HUES48 (cell line): ENCODE measurements around the gene TM9SF3.
"Not testable (repeated sequence)": the region's sequence is repeated elsewhere in the genome, so short reads cannot be mapped to it uniquely, and the experiment has no call there.

ENCODE experiments used
- H3K27ac ChIP-seq: one replicate; pipeline ENCODE4 v1.7.0; 2013; ENCODE audit warnings: low read depth, low read length, inconsistent platforms
- H3K27me3 ChIP-seq: 2 replicates; pipeline ENCODE4 v1.6.1; 2013; ENCODE audit warnings: mild to moderate bottlenecking, low read length; ENCODE audit not compliant: control insufficient read depth, insufficient read depth
- H3K36me3 ChIP-seq: 2 replicates; pipeline ENCODE4 v1.6.1; 2013; ENCODE audit warnings: low read length; ENCODE audit not compliant: control insufficient read depth, insufficient read depth
- H3K4me1 ChIP-seq: 2 replicates; pipeline ENCODE4 v1.6.1; 2013; ENCODE audit warnings: mild to moderate bottlenecking, low read length; ENCODE audit not compliant: control insufficient read depth, insufficient read depth
- H3K4me3 ChIP-seq: 2 replicates; pipeline ENCODE4 v1.5.1; 2013; ENCODE audit warnings: mild to moderate bottlenecking, low read depth, low read length
- H3K9ac ChIP-seq: 2 replicates; pipeline ENCODE4 v1.6.1; 2013; ENCODE audit warnings: mild to moderate bottlenecking, low read depth, low read length, moderate library complexity
- H3K9me3 ChIP-seq: 2 replicates; pipeline ENCODE4 v1.6.1; 2013; ENCODE audit warnings: low read length; ENCODE audit not compliant: control insufficient read depth, insufficient read depth

The TM9SF3 gene

GRCh38 chr10:96579133-96579532, 7.7 kb downstream of the TM9SF3 start:
- Histone ChIP-seq H3K27me3 (no peaks in the 10 kb centered on the region), H3K27ac (no peak overlapping the region), H3K4me1 (peaks cover 23% of the 10 kb centered on the region), H3K9me3 (no peaks in the 10 kb centered on the region), H3K9ac (no peak overlapping the region), H3K36me3 (peaks cover 13% of the 10 kb centered on the region), H3K4me3 (no peak overlapping the region)

DNA sequence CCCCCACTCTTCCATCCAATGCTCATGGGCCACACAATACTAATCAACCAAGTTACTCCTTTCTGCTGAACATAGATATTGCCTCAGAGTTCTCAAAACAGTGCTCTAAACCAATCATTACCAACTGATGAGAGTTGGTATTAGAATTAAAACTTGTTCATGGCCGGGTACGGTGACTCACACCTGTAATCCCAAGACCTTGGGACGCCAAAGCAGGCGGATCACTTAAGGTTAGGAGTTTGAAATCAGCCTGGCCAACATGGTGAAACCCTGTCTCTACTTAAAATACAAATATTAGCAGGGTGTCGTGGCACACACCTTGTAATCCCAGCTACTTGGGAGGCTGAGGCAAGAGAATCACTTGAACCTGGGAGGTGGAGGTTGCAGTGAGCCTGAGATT, 8.2 kb downstream of the TM9SF3 start:
- H3K27ac ChIP-seq = no peak overlapping the region

GRCh38 chr10:96578022-96578421, 8.8 kb downstream of the TM9SF3 start:
- Histone ChIP-seq H3K4me1 (peaks cover 23% of the 10 kb centered on the region), H3K36me3 (peaks cover 13% of the 10 kb centered on the region), H3K9me3 (no peaks in the 10 kb centered on the region), H3K9ac (no peak overlapping the region), H3K27ac (no peak overlapping the region), H3K4me3 (no peak overlapping the region), H3K27me3 (no peaks in the 10 kb centered on the region)

More for the DNA sequence above, 8.2 kb downstream of the TM9SF3 start:
- Histone ChIP-seq H3K4me3 (no peak overlapping the region), H3K9ac (no peak overlapping the region), H3K9me3 (no peaks in the 10 kb centered on the region), H3K36me3 (peaks cover 13% of the 10 kb centered on the region), H3K4me1 (peaks cover 23% of the 10 kb centered on the region), H3K27me3 (no peaks in the 10 kb centered on the region)

GRCh38 chr10:96577069-96577468, 9.7 kb downstream of the TM9SF3 start:
- Histone ChIP-seq H3K9me3 (no peaks in the 10 kb centered on the region), H3K4me3 (no peak overlapping the region), H3K27ac (no peak overlapping the region), H3K9ac (no peak overlapping the region), H3K4me1 (peaks cover 18% of the 10 kb centered on the region), H3K27me3 (no peaks in the 10 kb centered on the region), H3K36me3 (peaks cover 13% of the 10 kb centered on the region)

- Histone ChIP-seq H3K4me3 (no peak overlapping the region), H3K27ac (no peak overlapping the region), H3K4me1 (peaks cover 22% of the 10 kb centered on the region)
Measured at GRCh38 chr10:96576277-96576980, 10.4 kb downstream of the TM9SF3 start.

DNA sequence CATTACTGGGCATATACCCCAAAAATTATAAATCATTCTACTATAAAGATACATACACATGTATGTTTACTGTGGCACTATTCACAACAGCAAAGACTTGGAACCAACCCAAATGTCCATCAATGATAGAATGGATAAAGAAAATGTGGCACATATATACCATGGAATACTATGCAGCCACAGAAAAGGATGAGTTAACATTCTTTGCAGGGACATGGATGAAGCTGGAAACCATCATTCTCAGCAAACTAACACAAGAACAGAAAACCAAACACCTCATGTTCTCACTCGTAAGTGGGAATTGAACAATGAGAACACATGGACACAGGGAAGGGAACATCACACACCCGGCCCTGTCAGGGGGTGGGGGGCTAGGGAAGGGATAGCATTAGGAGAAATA, 12.2 kb downstream of the TM9SF3 start:
- H3K4me3 ChIP-seq, H3K9ac ChIP-seq, H3K27ac ChIP-seq, H3K9me3 ChIP-seq, H3K27me3 ChIP-seq: not testable (repeated sequence)
- H3K36me3 ChIP-seq = peaks cover 13% of the 10 kb centered on the region
- H3K4me1 ChIP-seq = peaks cover 23% of the 10 kb centered on the region

More at GRCh38 chr10:96576277-96576980, 10.4 kb downstream of the TM9SF3 start:
- Histone ChIP-seq H3K27me3 (no peaks in the 10 kb centered on the region), H3K9ac (no peak overlapping the region), H3K9me3 (no peaks in the 10 kb centered on the region), H3K36me3 (peaks cover 13% of the 10 kb centered on the region)

DNA sequence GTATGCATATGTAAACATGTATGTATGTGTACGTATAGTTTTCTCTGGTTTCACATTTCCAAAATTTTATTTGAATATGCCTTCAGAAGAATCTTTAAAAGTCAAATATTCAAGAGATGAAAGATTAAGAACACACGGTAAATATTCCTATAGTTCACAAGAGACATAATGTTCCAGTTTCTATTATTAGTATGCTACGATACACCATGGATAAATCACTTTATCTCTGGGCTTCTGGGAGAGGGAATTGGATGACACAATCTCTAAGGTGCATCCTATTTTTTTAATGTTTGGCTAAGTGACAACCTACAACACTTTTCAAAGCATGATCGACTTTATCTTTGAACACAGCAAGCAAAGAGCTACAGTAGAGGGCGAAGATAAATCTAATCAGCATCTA, 13.8 kb downstream of the TM9SF3 start:
- peaks cover 14% of the 10 kb centered on the region for H3K36me3 ChIP-seq
- no peak overlapping the region for H3K4me3 ChIP-seq
- no peak overlapping the region for H3K27ac ChIP-seq
- H3K4me1 ChIP-seq = peaks cover 16% of the 10 kb centered on the region
- no peaks in the 10 kb centered on the region for H3K9me3 ChIP-seq
- no peak overlapping the region for H3K9ac ChIP-seq
- no peaks in the 10 kb centered on the region for H3K27me3 ChIP-seq

DNA sequence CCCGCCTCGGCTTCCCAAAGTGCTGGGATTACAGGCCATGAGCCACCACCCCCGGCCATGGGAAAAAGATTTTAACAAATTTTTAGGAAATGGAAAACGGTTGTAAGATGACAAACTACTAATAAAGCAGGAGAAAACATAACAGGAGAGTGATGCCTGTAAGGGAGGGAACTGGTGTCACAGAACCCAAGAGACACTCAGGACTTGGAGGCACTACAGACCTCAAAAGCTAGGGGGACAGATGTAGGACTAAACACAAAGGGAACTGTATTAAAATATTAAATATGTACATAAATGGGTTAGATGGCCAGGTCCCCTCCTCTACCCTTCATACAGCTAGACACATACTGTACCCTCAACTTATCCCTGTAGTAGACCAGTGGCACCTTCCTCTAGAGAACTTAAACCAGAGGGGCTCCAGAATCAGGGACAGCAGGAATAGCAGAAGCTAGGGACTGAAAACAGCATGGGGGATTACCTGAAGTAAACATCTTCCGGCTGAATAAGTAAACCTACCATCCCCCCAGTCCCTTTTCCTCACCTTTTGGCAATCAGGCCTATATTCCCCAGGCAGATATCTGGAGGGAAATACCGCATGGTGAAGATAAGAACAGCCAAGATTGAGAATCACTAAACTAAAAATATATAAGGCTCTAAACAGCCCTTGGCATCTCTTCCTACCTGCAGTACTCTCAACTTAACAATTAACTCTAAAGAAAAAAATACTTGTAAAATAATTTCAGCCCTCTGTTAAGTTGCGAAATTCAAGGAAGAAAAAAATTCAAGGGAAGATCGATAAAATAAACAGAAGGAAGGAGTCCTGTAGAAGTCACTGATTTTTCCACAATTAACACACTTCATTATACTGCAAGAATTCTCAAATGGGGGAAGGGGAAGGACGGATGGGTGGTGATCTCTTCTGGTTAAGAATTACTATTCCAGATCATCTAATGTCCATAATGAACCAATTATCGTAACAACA, 15.5 kb downstream of the TM9SF3 start:
- Histone ChIP-seq H3K36me3 (peaks cover 20% of the 10 kb centered on the region), H3K27me3 (no peaks in the 10 kb centered on the region), H3K9ac (no peak overlapping the region; the same call in 1 of the 2 replicates), H3K9me3 (no peaks in the 10 kb centered on the region), H3K4me1 (peaks cover 16% of the 10 kb centered on the region), H3K27ac (peak overlapping the region; percentile 3), H3K4me3 (no peak overlapping the region)

DNA sequence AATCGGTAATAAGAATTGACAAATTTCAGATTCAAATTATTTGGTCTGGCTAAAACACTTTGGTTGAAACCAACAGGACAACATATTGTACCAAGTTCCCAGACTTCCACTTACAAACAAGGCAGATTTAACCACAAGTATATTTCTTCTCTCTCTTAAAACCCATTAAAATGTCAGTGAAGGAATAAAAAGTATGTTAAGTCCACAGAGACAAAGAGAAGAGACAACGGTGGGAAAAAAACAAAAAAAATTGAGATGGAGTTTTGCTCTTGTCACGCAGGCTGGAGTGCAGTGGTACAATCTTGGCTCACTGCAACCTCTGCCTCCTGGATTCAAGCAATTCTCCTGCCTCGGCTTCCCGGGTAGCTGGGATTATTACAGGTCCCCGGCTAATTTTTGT, 16.3 kb downstream of the TM9SF3 start:
- Histone ChIP-seq H3K27ac (no peak overlapping the region), H3K9me3 (no peaks in the 10 kb centered on the region), H3K27me3 (no peaks in the 10 kb centered on the region), H3K4me1 (peaks cover 16% of the 10 kb centered on the region), H3K9ac (no peak overlapping the region), H3K4me3 (no peak overlapping the region), H3K36me3 (peaks cover 21% of the 10 kb centered on the region; the same call in 1 of the 2 replicates)

- Histone ChIP-seq H3K27ac (no peak overlapping the region), H3K36me3 (peaks cover 29% of the 10 kb centered on the region), H3K27me3 (no peaks in the 10 kb centered on the region), H3K4me1 (peaks cover 16% of the 10 kb centered on the region), H3K9me3 (no peaks in the 10 kb centered on the region), H3K9ac (no peak overlapping the region), H3K4me3 (no peak overlapping the region)
Measured at GRCh38 chr10:96568402-96568801, 18.4 kb downstream of the TM9SF3 start.

DNA sequence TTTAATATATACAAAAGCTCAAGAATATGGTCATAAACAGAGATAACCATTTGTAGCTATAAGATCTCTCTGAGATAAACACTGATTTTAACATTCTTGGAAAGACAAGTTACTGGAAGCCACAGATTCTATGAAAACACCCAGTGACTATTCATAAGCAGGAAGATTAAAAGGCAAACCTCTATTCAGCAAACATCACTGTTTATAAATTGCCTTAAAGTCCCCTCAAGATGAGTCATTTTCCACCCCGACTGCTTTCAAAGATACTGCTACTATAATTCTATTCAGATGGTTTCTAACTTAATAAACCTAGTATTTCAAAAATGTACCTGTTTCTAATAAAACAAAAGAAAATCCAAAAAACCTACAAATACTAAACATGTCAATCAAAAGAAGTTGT, 21.0 kb downstream of the TM9SF3 start:
- Histone ChIP-seq H3K27me3 (no peaks in the 10 kb centered on the region), H3K27ac (no peak overlapping the region), H3K4me3 (no peak overlapping the region), H3K36me3 (peaks cover 48% of the 10 kb centered on the region), H3K4me1 (peaks cover 1% of the 10 kb centered on the region; the same call in 1 of the 2 replicates), H3K9ac (no peak overlapping the region), H3K9me3 (no peaks in the 10 kb centered on the region)
